GM13976 (cell line): Measurements from ENCODE around the gene ECE1.

Source experiments
- DNase-seq: peaks from one replicate; pipeline ENCODE4 v3.0.0; 2012; ENCODE audit warnings: low spot score
- CTCF ChIP-seq: IDR thresholded peaks from 2 replicates; pipeline ENCODE4 v1.5.1; 2012; ENCODE audit warnings: borderline replicate concordance, mild to moderate bottlenecking; ENCODE audit not compliant: insufficient read depth; ENCODE audit errors: extremely low read depth, missing control alignments, control extremely low read depth
- in situ Hi-C: fragments of 300-500 bp; cut with MboI; formaldehyde crosslinking; loops from one replicate; pipeline ENCODE4 v1.12.0; 2022; ENCODE audit warnings: low sequenced_read_pairs, mixed read lengths, inconsistent platforms; ENCODE audit not compliant: unreplicated experiment

Gene ECE1

GRCh38 chr1:21331752-21332478 is 41.7 kb upstream of the ECE1 start:
- in situ Hi-C loops: no loop called here
- TF ChIP-seq CTCF: no peak
- DNase-seq: no peak

DNA sequence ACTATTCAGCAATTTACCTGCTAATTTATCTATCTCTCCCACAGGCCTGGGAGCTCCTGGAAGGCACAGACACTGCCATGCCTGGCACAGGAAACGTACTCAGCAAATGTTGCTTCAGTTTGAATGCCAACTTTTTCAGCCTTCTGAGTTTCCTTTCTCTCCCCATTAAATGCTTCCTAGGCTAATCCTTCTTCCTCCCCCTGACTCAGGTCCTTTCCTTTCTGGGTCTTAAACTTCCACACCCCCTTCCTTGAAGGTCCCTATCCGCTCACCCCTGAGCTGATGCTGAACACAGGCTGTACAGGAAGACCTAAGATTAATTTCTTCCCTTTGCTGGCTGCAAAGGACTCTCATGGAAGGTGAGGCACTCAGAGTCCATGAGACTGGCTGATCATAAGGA is 40.3 kb upstream of the ECE1 start:
- TF ChIP-seq CTCF: no peak

DNA sequence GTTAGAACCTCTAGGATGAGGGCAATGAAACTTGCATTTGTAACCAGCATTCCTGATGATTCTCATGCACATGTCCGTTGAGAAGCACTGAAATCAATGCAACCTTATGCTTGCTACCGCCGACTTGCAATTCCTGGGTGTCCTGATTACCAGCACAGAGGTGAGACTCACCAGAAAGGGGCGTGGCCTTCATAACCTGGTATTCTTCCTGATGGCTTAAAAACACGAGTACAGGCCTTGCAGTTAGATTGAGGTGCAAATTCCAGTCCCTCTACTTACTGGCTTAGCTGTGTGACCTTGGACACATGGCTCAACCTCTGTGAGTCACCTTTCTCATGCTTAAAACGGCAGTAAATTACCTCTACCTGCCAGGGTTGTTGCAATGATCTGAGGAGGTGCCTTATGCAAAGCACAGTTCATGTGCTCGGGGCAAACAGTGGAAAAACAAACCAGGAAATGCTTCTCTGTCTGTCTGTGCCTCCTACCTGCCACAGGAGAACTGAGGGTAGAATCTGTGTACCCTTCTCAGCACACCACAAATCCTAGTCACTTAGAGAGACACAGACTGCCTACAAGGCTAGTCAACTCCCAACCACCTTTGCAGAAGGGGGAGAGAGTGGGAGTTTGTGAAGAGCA is 39.1 kb upstream of the ECE1 start:
- in situ Hi-C loops: no loop called here
- no peak for TF ChIP-seq CTCF
- no peak for DNase-seq

More for the DNA sequence above, 40.3 kb upstream of the ECE1 start:
- DNase-seq: no peak
- in situ Hi-C loops: no loop called here

DNA sequence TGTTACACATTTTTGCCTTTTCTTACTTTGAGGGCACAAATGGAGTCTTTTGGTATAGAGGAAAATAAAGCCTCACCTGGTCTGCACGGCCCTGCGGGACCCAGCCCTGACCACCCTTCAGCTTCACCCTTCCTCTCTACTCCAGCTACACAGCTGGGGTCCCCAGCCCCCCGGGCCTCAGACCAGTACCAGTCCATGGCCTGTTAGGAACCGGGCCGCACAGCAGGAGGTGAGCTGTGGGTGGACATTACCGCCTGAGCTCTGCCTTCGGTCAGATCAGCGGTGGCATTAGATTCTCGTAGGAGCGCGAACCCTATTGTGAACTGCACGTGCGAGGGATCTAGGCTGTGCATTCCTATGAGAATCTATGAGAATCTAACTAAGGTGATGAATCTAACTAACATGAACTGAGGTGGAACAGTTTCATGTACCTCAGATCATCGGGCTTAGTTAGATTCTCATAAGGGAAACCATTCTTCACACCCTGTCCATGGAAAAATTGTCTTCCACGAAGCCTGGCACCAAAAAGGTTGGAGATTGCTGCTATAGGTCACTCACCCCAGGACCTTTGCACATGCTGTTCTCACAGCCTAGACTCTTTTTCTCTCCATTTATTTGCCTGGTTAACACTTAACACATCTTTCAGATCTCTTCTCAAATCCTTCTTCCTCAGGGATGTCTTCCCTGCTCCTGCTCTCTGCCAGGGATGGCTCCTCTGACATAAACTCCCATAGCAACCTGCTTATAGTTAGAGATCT is 37.5 kb upstream of the ECE1 start:
- no peak for TF ChIP-seq CTCF
- in situ Hi-C loops: no loop called here
- no peak for DNase-seq

GRCh38 chr1:21326861-21327344 is 36.6 kb upstream of the ECE1 start:
- in situ Hi-C loops: no loop called here
- TF ChIP-seq CTCF: no peak
- DNase-seq: no peak

GRCh38 chr1:21325731-21326387 is 35.6 kb upstream of the ECE1 start:
- DNase-seq: no peak
- no peak for TF ChIP-seq CTCF
- in situ Hi-C loops: no loop called here
